Keratinocyte (primary cell): ENCODE measurements around the gene CYP2D6. TPM values are rescaled to one million over a fixed set of nuclear protein-coding genes. Genes with fewer than 3 reads are reported as not detected.

Experiments used
- DNase-seq: peaks from one replicate; pipeline ENCODE4 v3.0.0-alpha.2; 2011; ENCODE audit warnings: low read depth, missing footprints, low spot score
- FAIRE-seq: peaks from 2 replicates; lab custom pipeline; 2011; peaks lifted over from hg19 to GRCh38; lab: Jason Lieb, UNC
- H2AFZ ChIP-seq: 2 replicates; pipeline ENCODE4 v1.6.0; 2012; ENCODE audit warnings: low read length, control low read depth, inconsistent platforms; ENCODE audit not compliant: control insufficient read depth
- H3K27ac ChIP-seq: 2 replicates; pipeline ENCODE4 v1.5.1; 2011; ENCODE audit warnings: low read length; ENCODE audit not compliant: control insufficient read depth, insufficient read depth
- H3K27me3 ChIP-seq: 3 replicates; pipeline ENCODE4 v1.6.0; 2011; ENCODE audit warnings: low read length; ENCODE audit not compliant: control insufficient read depth, insufficient read depth; ENCODE audit errors: extremely low read depth
- H3K36me3 ChIP-seq, 2 experiments: 2 replicates in 1 of 2; 3 replicates in 1 of 2; pipeline ENCODE4 v1.5.1; 2011; ENCODE audit warnings: low read length in 2 of 2, mild to moderate bottlenecking in 1 of 2; ENCODE audit not compliant: control insufficient read depth in 2 of 2, insufficient read depth in 2 of 2; ENCODE audit errors: extremely low read depth in 1 of 2
- H3K4me1 ChIP-seq: 3 replicates; pipeline ENCODE4 v1.5.1; 2011; ENCODE audit warnings: low read length; ENCODE audit not compliant: control insufficient read depth, insufficient read depth; ENCODE audit errors: extremely low read depth
- H3K4me2 ChIP-seq: 3 replicates; pipeline ENCODE4 v1.6.0; 2011; ENCODE audit warnings: low read depth, low read length; ENCODE audit not compliant: control insufficient read depth, insufficient read depth; ENCODE audit errors: extremely low read depth
- H3K4me3 ChIP-seq, 3 experiments: fragments of 200-600 bp in 1 of 3; sonication (generic) in 1 of 3; 2 replicates in 2 of 3; 3 replicates in 1 of 3; pipeline ENCODE4 v1.5.1; 2011 to 2016; ENCODE audit warnings: low read length in 3 of 3, mild to moderate bottlenecking in 3 of 3, control low read depth in 2 of 3, inconsistent platforms in 1 of 3, low read depth in 1 of 3, mixed read lengths in 1 of 3, mixed run types in 1 of 3, moderate library complexity in 1 of 3; ENCODE audit not compliant: control insufficient read depth in 2 of 3, insufficient read depth in 2 of 3; ENCODE audit errors: extremely low read depth in 1 of 3
- H3K79me2 ChIP-seq: 2 replicates; pipeline ENCODE4 v1.6.0; 2012; ENCODE audit warnings: low read length; ENCODE audit not compliant: control insufficient read depth, insufficient read depth
- H3K9ac ChIP-seq: 3 replicates; pipeline ENCODE4 v1.6.0; 2011; ENCODE audit warnings: low read length; ENCODE audit not compliant: control insufficient read depth, insufficient read depth; ENCODE audit errors: extremely low read depth
- H3K9me1 ChIP-seq: 3 replicates; pipeline ENCODE4 v1.6.0; 2011; ENCODE audit warnings: low read length; ENCODE audit not compliant: control insufficient read depth, insufficient read depth; ENCODE audit errors: extremely low read depth
- H3K9me3 ChIP-seq: 2 replicates; pipeline ENCODE4 v1.5.1; 2012; ENCODE audit warnings: low read depth, low read length; ENCODE audit not compliant: control insufficient read depth
- H4K20me1 ChIP-seq: 3 replicates; pipeline ENCODE4 v1.6.0; 2011; ENCODE audit warnings: low read length; ENCODE audit not compliant: control insufficient read depth, insufficient read depth; ENCODE audit errors: extremely low read depth
- EZH2 ChIP-seq: IDR thresholded peaks from one replicate; pipeline ENCODE4 v1.6.1; 2012; ENCODE audit warnings: inconsistent platforms, mild to moderate bottlenecking, low read length, moderate library complexity
- dilution Hi-C: fragments of 300-500 bp; cut with MboI; formaldehyde crosslinking; loops from one replicate; pipeline ENCODE4 v1.7.0; 2020; ENCODE audit warnings: low sequenced_read_pairs; ENCODE audit not compliant: extremely low pct_ligation_motif_present
- polyA plus RNA-seq, 5 experiments: library from polyadenylated mRNA; depleted of rRNA in 3 of 5; stranded (reverse) in 3 of 5; stranded (forward) in 1 of 5; unstranded in 1 of 5; fragments of >200 nt; gene quantifications; 1 replicate in 1 of 5; 2 replicates in 3 of 5; 3 replicates in 1 of 5; pipeline versions ENCODE4 v1.2.1 to v1.2.3, GENCODE V29; 2011 to 2012; ENCODE audit warnings: missing spikeins in 2 of 5, low read depth in 1 of 5, low replicate concordance in 1 of 5
- TF ChIP-seq, protein P1 (sequence below), 3 experiments: IDR thresholded peaks in 1 of 3; conservative IDR thresholded peaks in 1 of 3; optimal IDR thresholded peaks in 1 of 3; 2 replicates in 2 of 3; 3 replicates in 1 of 3; pipeline versions ENCODE3 to v1.5.1; 2011; ENCODE audit warnings: low read length in 3 of 3, mild to moderate bottlenecking in 3 of 3, moderate library complexity in 2 of 3, control low read depth in 1 of 3, inconsistent platforms in 1 of 3; ENCODE audit not compliant: insufficient read depth in 2 of 3; ENCODE audit errors: extremely low read depth in 1 of 3

CYP2D6 gene
- polyA plus RNA-seq, 1 donor (not counting 4 experiments of a cell fraction or from before 2014, with no cell fraction given): 0.81 TPM

DNA sequence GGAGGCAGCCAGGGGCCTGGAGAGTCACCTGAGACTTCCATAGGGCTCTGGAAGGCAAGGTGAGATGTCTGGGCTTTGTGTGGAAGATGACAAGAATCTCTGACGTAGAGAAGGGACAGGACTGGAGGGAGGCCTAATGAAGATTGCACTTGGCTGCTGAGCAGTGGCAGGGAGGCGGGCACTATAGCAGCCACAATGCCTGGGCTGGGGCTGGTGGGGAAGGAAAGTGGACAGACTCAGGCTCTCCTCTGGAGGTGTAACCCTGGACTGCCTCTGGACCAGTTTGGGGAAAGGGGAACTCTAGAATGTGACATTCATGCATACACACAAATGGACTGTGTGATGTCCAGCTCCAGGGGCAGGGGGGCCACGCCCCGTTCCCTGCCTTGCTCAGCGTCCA is 34.3 kb upstream of the CYP2D6 start:
- no peak for FAIRE-seq
- Histone ChIP-seq H3K4me3 (no peak overlapping the region), H3K9me1 (peaks cover 6% of the 10 kb centered on the region), H3K79me2 (no peaks in the 10 kb centered on the region), H2AFZ (no peak overlapping the region), H3K9me3 (no peaks in the 10 kb centered on the region), H3K27me3 (no peaks in the 10 kb centered on the region), H3K9ac (no peak overlapping the region), H3K27ac (no peak overlapping the region), H3K4me2 (no peak overlapping the region), H3K36me3 (peaks cover 20 to 23% of the 10 kb centered on the region in 2 experiments), H4K20me1 (no peaks in the 10 kb centered on the region), H3K4me1 (peaks cover 27% of the 10 kb centered on the region)
- TF ChIP-seq EZH2: no peak
- DNase-seq: no peak
- dilution Hi-C loops: no loop called here

- Histone ChIP-seq H2AFZ (no peak overlapping the region), H3K36me3 (peaks cover 18% of the 10 kb centered on the region in 2 experiments), H3K79me2 (no peaks in the 10 kb centered on the region), H4K20me1 (no peaks in the 10 kb centered on the region), H3K9me1 (peaks cover 8% of the 10 kb centered on the region), H3K9ac (peak overlapping the region; percentile 51), H3K27ac (peak overlapping the region; percentile 83), H3K4me1 (peaks cover 27% of the 10 kb centered on the region), H3K4me2 (peak overlapping the region; percentile 71), H3K27me3 (no peaks in the 10 kb centered on the region), H3K4me3 (no peak overlapping the region), H3K9me3 (no peaks in the 10 kb centered on the region)
- dilution Hi-C loops: no loop called here
- TF ChIP-seq EZH2: no peak
- TF ChIP-seq, protein P1, sequence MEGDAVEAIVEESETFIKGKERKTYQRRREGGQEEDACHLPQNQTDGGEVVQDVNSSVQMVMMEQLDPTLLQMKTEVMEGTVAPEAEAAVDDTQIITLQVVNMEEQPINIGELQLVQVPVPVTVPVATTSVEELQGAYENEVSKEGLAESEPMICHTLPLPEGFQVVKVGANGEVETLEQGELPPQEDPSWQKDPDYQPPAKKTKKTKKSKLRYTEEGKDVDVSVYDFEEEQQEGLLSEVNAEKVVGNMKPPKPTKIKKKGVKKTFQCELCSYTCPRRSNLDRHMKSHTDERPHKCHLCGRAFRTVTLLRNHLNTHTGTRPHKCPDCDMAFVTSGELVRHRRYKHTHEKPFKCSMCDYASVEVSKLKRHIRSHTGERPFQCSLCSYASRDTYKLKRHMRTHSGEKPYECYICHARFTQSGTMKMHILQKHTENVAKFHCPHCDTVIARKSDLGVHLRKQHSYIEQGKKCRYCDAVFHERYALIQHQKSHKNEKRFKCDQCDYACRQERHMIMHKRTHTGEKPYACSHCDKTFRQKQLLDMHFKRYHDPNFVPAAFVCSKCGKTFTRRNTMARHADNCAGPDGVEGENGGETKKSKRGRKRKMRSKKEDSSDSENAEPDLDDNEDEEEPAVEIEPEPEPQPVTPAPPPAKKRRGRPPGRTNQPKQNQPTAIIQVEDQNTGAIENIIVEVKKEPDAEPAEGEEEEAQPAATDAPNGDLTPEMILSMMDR (optimal IDR thresholded peaks at IDR 0.05 in 1 of 3, IDR thresholded peaks at IDR 0.05 in 1 of 3, conservative IDR thresholded peaks at IDR 0.05 in 1 of 3; ENCODE audit: extremely low read depth in 1 of 3, insufficient read depth in 2 of 3, low read length in 3 of 3): no peak
- FAIRE-seq (no peak), DNase-seq (no peak)
Observed at GRCh38 chr22:42163515-42163914, 32.9 kb upstream of the CYP2D6 start.
